ENCODE results near the gene ALX4. TPM values are rescaled to one million over a fixed set of nuclear protein-coding genes. Genes with fewer than 3 reads are reported as not detected.

ALX4 gene
- polyA plus RNA-seq, 3 donors, result not detected

- DNase-seq, result no peak
- Histone ChIP-seq H3K27ac (ENCODE audit: low read depth in 1 of 2, low read length in 2 of 2) (no peak overlapping the region), H4K20me1 (ENCODE audit: insufficient read depth, low read length) (no peaks in the 10 kb centered on the region), H3K9ac (ENCODE audit: insufficient read depth, low read length, poor library complexity, severe bottlenecking) (no peak overlapping the region), H3K36me3 (replicated peaks in 1 of 2; ENCODE audit: control insufficient read depth in 1 of 2, insufficient read depth in 2 of 2, low read length in 2 of 2) (no peaks in the 10 kb centered on the region), H3K27me3 (ENCODE audit: control insufficient read depth in 2 of 2, insufficient read depth in 2 of 2, low read length in 2 of 2) (no peaks in the 10 kb centered on the region), H3K4me2 (replicated peaks; ENCODE audit: extremely low read depth, low read length, poor library complexity, severe bottlenecking) (no peak overlapping the region), H3K4me1 (ENCODE audit: control insufficient read depth in 1 of 2, insufficient read depth in 2 of 2, low read length in 2 of 2) (peaks cover 11 to 12% of the 10 kb centered on the region in 2 donors), H3K4me3 (replicated peaks in 1 of 3; ENCODE audit: low read depth in 2 of 3, low read length in 3 of 3) (no peak overlapping the region), H3K79me2 (ENCODE audit: insufficient read depth, low read length) (no peaks in the 10 kb centered on the region), H3K9me3 (replicated peaks in 1 of 2; ENCODE audit: control insufficient read depth in 1 of 2, insufficient read depth in 1 of 2, low read length in 2 of 2) (no peaks in the 10 kb centered on the region), H2AFZ (ENCODE audit: insufficient read depth, low read depth, low read length, poor library complexity, severe bottlenecking) (no peak overlapping the region)
- Mint-ChIP-seq H3K4me1 (peaks cover 15% of the 10 kb centered on the region), H3K4me3 (no peak overlapping the region), H3K27me3 (ENCODE audit: low read depth in 3 of 3) (peaks cover 10 to 19% (median 14%) of the 10 kb centered on the region in 3 donors), H3K27ac (no peak overlapping the region), H3K9me3 (no peaks in the 10 kb centered on the region), H3K36me3 (no peaks in the 10 kb centered on the region)
- TF ChIP-seq CTCF (IDR thresholded peaks at IDR 0.05), result no peak
- 84% methylated on average over 8 of the region's 10 CpGs for WGBS (ENCODE audit: insufficient coverage)
- intact Hi-C loops (cut with micrococcal nuclease), result loop anchor here in 1 of 2 donors (10.0 kb wide), 1 partner anchor 1066 kb away; no protein-coding TSS in a partner anchor
Observed at GRCh38 chr11:44348721-44349120, 38.8 kb upstream of the ALX4 start.

DNA sequence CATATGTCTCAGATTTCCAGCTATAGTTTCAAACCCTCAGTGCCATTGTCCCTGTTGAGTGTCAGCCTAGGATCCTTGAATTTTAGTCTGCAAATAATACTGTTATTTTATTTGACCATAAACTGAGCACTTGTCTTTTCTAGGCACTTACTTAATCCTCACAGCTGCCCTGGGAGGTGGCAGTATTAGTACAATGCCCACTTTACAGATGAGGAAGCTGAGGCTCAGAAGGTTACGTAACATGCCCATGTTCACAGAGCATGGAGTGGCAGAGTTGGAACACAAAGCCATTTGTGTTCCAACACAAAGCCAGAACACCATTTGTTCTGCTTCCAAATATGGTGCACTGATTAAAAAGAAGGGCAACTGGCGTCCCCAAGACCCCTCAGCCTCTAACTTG is 38.2 kb upstream of the ALX4 start:
- no peaks in the 10 kb centered on the region for H3K36me3 ChIP-seq (replicated peaks in 1 of 2; ENCODE audit: control insufficient read depth in 1 of 2, insufficient read depth in 2 of 2, low read length in 2 of 2)
- no peaks in the 10 kb centered on the region for H3K27me3 ChIP-seq (ENCODE audit: control insufficient read depth in 2 of 2, insufficient read depth in 2 of 2, low read length in 2 of 2)
- intact Hi-C loops (cut with micrococcal nuclease), result loop anchor here in 1 of 2 donors (10.0 kb wide), 1 partner anchor 1067 kb away; no protein-coding TSS in a partner anchor
- peaks cover 10 to 19% (median 14%) of the 10 kb centered on the region in 3 donors for H3K27me3 Mint-ChIP-seq (ENCODE audit: low read depth in 3 of 3)
- H3K4me1 Mint-ChIP-seq, result peaks cover 15% of the 10 kb centered on the region
- H3K4me2 ChIP-seq (replicated peaks; ENCODE audit: extremely low read depth, low read length, poor library complexity, severe bottlenecking), result no peak overlapping the region
- H3K27ac ChIP-seq (ENCODE audit: low read depth in 1 of 2, low read length in 2 of 2), result no peak overlapping the region
- 100% methylated on average over 1 of the region's 2 CpGs for WGBS (ENCODE audit: insufficient coverage)
- peaks cover 11 to 12% of the 10 kb centered on the region in 2 donors for H3K4me1 ChIP-seq (ENCODE audit: control insufficient read depth in 1 of 2, insufficient read depth in 2 of 2, low read length in 2 of 2)
- no peaks in the 10 kb centered on the region for H4K20me1 ChIP-seq (ENCODE audit: insufficient read depth, low read length)
- DNase-seq, result no peak
- no peaks in the 10 kb centered on the region for H3K9me3 Mint-ChIP-seq
- no peak overlapping the region for H2AFZ ChIP-seq (ENCODE audit: insufficient read depth, low read depth, low read length, poor library complexity, severe bottlenecking)
- H3K9me3 ChIP-seq (replicated peaks in 1 of 2; ENCODE audit: control insufficient read depth in 1 of 2, insufficient read depth in 1 of 2, low read length in 2 of 2), result no peaks in the 10 kb centered on the region
- H3K27ac Mint-ChIP-seq, result peak overlapping the region in 1 of 7 donors; percentile 59
- TF ChIP-seq CTCF (IDR thresholded peaks at IDR 0.05), result no peak
- H3K4me3 ChIP-seq (replicated peaks in 1 of 3; ENCODE audit: low read depth in 2 of 3, low read length in 3 of 3), result no peak overlapping the region
- no peak overlapping the region for H3K4me3 Mint-ChIP-seq
- H3K9ac ChIP-seq (ENCODE audit: insufficient read depth, low read length, poor library complexity, severe bottlenecking), result no peak overlapping the region
- no peaks in the 10 kb centered on the region for H3K36me3 Mint-ChIP-seq
- no peaks in the 10 kb centered on the region for H3K79me2 ChIP-seq (ENCODE audit: insufficient read depth, low read length)

Measured in CD14-positive monocyte (primary cell).